ENCODE data around the gene SMARCAL1.

DNA sequence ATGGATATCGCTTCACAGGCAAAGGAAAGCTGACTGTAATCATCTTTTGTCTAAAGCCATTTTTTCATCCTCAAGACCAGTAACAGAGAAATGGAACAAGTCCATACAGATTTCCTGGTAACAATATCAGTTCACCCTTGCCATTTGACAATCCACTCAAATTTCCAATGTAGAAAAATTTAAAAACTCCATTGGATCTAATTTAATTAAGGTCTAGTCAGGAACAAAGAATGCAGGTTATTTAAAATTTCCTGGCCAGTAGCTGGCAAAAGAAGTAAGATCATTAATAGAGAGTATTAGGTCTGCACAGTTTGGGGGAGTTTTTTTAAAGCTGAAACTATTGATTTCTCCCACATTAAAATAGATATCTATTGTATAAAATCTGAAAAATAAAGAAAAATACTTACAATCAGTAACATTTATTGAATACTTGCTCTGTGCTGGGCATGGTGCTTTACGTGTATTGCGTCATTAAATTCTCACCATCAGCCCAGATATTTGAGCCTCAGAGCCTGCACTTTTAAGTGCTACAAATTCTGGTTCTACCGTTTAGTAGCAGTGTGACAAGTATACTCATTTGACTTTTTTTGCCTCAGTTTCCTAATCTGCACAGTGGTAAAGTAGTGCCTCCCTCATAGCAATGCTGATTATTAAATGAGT is 41.8 kb downstream of the SMARCAL1 start:
- no peak for TF ChIP-seq POLR2A (IDR thresholded peaks at IDR 0.05)
- TF ChIP-seq CTCF (IDR thresholded peaks at IDR 0.05): no peak
